Right forelimb (tissue), 1 donor: ENCODE results near the gene LLCFC1.

ENCODE experiments used
- DNase-seq: peaks from one replicate; pipeline ENCODE4 v3.0.0-alpha.2; 2018

The LLCFC1 gene

DNA sequence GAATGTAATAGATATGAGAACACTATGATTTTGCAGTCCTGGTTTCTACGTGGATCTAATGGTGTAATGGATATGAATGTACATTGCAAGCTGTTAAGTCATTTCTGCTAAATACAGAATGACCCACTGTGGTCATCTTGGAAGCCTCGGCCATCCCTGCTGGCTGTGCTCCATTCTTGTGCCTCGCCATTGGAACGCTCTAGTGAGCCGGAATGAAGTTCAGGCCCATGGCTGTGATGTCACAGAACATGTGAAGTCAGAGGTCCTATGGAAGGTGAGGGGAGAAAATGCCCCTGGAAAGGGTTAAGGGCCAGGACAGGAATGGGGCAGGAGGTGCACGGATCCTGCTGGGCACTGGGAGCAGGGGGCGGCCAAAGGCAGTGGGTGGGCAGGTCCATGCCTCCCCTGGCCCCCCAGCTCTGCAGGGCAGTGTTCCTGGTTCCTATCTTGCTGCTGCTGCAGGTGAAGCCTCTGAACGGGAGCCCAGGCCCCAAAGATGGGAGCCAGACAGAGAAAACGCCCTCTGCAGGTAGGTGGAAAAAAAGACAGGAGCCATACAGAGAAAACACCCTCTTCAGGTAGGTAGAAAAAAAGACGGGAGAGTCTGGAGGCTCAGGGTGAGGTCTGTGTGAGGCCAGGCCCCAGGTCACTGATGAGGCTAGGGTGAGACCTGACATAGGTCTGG, at the start of gene LLCFC1:
Gene LLCFC1, plus strand, starts transcription at position 259 of the 685 bp plus-strand sequence. Its CDS starts 138 bp downstream, at position 397.
- no peak for DNase-seq

DNA sequence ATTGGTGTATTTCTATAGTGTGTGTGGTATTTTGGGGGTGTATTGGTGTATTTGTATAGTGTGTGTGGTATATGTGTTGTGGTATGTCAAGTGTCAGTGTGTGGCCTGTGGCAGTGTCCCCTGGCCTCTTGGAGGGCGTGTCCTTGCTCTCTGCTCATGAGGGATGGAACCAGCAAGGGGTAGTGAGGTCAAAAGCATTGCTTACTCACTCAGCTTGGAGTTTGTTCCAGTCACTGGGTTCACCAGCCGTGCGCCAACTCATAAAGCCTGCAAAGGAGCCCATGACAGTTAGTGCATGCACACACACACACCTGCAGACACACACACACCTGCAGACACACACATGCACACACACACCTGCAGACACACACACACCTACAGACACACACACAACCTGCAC, 49.5 kb upstream of the LLCFC1 start:
- DNase-seq, result no peak

DNA sequence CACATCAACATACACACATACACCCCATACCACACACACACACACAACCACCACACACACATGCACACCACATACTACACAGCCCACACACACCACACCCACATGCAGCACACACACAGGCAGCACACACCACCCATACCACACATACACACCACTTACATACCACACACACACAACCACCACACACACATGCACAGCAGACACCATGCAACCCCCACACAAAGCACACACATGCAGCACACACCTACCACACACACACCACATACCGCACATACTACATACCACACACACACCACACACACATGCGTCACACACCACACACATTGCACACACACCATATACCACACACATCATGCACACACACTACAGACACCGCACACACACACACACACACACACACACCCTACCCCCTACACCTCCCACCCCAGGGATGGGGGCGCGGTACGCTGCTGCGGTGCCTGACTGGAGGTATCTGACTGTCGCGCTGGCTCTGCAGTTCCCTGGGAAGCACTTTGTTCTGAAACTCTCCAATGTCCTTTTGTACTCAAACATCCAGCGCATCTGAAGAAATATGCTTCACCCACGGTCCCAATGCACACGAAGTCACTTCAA, 48.3 kb upstream of the LLCFC1 start:
- DNase-seq, result no peak

DNA sequence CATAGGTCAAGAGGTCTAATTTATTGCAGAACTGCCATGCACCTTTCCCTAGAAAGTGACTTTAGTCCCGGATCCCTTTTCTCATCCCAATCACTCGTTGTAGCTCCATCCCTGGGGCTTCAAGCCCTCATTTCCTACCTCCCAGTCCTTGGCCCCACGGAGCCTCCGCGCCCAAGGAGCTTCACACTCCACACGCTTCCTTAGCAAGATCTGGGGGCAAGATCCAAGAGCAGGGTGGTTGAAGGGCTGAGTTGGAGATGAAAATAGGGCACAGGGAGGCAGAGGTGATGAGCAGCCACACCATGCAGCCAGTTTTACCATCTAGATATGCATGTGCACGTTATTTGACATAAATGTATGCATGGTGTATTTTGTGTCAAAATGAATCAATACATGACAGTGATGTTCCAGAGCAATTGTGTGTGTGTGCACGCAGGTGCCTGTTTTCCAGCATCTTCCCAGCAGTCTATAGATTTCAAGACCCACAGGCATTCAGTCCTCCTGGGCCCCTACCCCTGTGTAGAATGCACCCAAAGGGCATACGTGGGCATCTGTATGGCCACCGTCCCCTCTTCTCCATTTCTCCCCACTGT, 47.7 kb upstream of the LLCFC1 start:
- no peak for DNase-seq

DNA sequence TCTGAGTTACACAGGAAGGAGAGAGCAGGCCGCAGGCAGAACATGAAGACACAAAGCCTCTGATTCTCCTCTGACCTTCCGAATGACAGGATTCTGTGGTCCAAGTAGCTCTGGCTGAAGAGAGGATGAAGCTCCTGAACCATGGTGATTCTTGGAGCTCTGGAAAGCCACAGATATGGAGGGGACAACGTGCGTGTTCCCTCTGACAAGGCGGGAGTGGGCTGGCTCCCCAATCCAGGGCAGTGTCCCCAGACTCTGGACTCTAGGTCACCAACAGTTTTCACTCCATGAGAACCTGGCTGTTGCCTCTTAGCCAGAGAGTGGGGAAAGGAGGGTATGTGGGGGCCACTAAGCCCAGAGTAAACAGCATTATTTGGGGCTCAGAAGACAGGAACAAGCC, 46.3 kb upstream of the LLCFC1 start:
- no peak for DNase-seq

DNA sequence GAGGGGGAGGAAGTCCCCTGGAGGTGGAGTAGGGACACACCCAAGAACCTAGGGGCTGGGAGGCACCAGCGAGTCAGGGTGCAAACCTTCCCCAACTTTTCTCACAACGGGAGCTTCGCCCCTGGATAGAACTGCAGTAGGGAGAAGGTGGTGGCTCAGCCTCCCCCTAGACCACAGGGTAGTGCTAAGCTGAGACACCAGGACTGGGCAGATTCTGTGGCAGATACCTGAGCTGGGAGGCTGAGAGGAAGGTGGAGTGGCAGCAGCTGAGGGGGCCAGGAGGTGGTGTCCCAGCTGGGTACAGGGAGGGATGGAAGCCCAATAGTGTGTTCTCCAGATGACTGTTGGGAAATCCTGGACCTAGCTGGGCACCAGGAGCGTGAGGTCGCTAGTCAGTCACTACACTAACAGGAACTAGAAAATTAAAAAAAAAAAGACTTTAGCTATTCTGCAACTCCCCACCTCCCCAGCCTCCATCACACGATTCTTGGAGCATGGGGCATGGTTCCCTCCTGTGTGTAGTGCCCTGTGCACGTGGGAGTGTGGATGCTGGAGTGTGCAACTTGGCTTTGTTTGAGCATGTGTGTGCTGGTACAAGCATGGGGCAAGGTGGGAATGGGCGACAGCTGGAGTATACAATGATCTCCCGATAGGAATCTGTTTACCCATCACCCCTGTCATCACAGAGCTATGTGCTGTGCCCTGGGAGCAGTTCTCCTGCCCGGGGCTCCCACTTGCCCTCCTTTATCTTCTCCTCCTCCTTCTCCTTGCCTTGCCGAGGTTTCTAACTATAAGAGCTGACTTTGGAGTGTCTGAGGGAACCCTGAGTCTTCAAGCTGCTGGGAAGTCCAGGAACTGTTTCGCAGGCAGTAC, 44.9 kb upstream of the LLCFC1 start:
- DNase-seq, result no peak

DNA sequence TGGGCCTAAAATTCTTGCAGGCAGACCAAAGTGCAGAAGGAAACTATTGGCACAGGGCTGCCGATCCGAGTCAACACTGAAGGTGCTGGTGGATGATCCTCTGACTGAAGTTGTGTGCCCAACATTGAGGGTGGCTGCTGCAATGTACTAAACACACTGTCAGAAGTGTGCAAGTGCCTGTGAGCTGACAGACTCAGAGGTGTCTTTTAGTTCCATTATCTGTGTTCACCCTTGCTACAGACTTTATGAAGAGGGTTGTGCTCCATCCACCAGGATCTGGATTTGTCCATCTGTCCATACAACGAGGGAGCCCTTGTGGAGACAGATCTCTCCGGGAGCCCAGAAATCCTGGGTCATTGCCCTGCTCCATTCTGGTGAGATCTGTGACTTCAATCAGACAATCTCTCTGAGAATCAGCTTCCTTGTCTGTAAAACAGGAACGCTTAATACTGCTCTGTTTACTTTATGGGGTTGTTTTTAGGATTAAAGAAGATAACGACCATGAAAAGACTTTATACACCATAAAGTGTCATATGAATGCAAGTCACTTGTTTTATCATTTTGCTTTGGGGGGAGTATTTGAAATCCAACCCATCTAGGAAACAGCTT, 44.2 kb upstream of the LLCFC1 start:
- no peak for DNase-seq

DNA sequence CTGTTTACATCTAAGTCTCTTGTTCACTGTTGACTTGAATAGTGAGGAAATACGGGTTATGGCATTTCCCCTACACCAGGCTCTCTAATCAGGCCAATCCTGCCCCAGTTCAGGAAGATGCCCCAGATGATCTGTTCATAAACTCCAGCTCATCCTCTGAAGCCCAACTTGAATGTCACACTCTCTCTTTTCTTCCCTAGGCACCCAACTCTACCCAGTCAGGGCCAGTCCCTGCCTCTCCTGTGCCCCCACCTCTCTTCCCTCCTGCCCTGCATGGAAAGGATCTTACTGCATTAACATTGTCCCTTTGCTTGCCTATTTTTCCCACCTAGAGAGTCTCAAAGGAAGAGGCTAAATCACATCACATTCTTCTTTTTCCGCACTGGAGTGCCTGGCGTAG, 43.1 kb upstream of the LLCFC1 start:
- no peak for DNase-seq

DNA sequence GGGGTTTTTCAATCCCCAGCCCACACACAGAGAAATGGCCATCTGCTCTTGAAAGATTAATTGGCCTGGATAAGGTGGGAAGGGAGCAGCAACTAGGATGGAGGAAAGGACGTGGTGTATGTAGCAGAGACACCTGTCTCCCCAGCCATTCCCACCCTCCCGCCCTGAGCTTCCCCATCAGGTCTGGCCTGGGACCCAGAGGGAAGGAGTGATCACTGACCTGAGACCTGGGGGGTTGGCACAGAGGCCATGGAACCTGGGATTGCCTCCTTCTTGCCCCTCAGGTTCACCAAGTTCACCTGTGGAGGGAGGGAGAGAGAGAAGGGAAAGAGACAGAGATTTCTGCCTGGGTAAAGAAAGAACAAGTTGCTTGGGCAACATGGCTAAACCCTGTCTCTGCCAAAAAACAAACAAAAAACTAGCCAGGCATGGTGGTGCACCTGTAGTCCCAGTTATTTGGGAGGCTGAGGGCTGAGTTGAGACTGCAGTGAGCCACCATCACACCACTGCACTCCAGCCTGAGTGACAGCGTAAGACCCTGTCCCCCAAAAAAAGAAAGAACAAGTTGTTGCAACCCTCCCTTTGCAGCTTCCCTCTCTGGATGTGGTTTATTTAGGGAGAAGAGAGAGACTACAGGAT, 42.4 kb upstream of the LLCFC1 start:
- DNase-seq, result no peak

DNA sequence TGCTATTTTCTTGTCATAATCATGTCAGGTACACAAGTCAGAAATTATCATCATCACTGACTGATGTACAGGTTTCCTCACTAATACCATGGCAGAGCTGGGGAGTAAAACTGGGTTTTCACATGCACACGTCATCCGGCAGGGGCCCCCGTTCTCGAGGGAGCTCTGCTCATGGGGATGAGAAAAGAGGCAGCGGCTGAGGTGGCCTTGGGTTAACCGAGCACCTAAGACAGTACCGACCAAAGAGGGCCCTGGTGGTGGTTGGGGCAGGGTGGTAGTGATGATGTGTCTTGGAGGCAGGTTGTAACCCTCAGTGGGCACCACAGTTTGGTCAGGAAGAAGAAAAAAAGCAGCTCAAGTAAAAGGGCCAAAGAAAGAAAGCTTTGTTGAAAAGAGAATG, 41.6 kb upstream of the LLCFC1 start:
- no peak for DNase-seq

DNA sequence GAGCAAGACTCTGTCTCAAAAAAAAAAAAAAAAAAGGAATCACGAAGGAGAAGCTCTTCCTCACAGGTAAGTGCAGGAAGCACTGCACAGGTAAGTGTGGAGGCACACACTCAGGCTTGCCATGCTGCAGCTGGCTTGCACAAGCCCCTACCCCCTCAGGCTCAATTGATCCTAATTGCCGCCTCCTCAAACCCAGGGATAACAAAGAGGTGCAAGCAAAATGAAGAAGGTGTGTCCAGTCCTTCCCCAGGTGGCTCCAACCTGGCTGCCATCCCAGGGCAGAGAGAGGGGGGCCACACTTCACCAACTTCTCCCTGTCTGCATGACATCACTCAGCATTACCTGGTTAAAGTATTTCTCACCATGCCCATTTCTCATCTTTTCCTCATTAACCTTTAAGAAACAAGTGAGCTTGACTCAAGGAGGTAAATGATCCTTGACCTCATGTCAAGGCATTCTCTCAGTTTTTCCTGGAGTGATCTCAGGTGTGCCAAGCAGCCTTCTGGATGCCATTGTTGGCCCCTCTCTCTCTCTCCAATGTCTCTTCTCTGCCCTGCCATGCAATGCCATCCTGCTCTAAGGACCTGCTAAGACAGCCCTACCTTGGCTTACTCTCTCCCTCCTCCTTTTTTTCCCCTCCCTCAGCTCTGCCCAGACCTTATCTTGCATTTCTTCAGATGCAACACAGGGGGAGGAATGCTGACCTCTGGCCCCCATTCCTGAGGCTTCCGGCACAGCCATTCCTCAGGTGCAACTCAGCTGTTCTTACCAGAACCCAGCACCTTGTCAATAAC, 40.7 kb upstream of the LLCFC1 start:
- DNase-seq, result no peak

DNA sequence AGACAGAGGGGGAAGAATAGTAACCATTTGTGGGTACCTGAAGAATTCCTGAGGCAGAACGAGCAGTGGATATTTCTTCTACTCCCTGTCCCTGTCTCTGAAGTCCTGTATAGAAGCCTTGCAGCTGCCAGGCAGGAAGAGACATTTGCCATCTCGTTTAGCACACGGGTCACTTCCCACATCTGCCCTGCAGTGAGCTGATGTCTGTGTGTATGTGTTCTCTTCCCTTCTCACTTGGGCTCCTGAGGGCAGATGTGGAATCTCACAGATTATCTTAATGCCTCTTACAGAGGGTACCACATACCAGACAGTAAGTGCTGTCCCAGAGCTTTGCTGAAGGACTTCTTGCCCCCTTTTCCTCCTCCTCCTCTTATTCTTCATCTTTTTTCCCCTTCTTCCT, 39.6 kb upstream of the LLCFC1 start:
- no peak for DNase-seq

DNA sequence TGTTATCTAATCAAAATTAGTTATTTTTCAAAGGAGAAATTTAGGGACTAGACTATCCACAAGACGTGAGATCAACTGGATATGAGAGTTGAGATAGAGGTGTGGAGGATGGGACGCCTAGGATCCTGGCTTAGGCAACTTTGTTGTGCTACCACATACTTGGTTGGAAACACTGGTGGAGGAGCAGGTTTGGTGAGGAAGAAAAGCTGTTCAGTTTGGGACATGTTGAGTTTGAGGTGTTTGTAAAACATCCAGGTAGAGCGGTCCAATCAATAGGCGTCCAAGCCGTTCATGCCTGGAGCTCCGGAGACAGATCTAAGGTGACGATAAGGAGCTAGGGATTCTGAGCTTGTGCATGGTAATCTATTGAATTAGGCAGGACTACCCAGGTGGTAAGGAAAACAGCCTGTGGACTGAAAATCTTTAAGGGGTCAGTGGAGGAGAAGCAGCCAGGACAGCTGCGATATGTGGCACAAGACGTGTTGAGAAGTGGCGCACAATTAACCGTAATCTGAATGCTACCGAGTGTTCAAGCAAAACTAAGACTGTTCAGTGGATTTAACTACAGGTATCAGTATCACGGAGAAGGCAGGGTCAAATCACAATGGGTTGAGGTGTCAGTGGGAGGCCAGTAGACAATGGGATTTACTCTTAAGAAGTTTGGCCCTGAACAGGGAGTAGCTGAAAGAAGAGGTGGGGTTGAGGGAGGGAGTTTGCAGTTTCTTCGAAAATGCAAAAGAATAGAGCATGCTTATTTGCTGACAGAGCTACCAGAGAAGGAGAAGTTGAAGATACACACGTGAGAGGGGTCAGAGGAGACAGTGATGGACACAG, 37.6 kb upstream of the LLCFC1 start:
- DNase-seq, result no peak

DNA sequence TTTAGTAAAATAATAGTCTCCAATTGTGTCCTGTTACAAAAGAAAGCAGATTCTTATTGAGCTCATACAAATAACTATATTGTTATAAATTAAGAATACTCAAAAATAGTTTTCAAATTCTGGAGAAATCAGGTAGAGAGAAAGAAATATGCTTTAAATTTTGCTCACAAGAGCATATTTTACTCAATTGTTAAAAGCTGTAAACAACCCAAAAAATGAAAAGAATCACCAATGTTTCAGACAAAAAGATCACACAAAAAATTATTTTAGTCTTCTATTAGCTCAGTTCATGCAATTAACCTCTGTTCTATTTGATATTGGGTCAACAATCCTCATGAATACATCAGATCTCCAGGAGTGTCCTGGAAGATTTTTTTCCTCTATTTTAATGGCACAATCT, 35.2 kb upstream of the LLCFC1 start:
- DNase-seq, result no peak

DNA sequence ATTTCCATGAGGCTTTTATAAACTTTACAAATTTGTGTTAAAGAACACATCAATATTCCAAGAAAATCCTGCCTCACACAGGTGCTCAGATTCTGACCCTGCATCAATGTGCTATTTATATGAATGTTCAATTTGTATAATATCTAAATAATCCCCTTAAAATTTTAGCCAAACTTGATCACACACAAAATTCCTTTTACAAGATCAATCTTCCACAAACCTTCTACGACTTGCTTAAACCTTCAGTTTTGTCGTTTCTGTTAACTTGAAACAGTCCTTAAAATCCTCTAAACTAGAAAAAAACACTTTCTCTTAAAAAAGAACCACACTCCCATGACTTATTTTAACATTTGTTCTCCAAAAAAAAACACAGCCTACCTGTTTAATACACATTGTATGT, 33.5 kb upstream of the LLCFC1 start:
- no peak for DNase-seq

DNA sequence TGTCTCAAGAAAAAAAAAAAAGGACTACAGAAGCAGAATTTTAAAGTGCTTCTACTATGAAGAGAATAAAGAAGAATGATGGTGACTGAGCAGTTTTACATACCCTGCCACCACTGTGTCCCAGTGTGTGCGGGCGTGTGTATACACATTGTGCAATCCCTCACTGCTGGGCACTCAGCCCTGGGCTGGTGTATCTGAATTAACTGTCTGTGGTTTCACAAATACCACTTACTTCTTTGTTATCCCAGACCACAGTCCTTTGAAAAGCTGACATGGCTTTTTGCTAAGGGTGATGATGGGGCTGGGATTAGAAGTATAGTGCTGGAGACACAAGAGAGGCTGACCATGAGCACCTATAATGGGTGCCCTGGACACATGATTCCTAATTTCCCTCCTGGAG, 32.6 kb upstream of the LLCFC1 start:
- DNase-seq, result no peak

DNA sequence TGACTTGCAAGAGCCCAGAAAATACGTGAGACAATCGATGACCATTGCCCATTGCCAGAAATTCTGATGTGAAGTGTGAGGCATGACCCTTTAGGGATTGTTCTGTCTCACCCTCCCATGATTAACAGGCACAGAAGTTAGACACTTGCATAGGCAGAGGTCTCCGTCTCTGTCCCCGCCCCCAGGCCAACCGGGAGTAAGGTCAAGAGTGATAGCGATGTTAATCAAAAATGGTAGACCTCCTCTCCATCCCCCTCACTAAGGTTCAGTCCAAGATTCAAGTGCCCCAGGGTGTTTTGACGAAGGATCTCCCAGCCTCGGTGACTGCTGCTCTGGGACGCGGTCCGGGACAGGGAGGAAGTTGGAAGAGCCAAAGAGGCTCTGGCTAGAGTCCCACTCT, 31.0 kb upstream of the LLCFC1 start:
- DNase-seq, result no peak

DNA sequence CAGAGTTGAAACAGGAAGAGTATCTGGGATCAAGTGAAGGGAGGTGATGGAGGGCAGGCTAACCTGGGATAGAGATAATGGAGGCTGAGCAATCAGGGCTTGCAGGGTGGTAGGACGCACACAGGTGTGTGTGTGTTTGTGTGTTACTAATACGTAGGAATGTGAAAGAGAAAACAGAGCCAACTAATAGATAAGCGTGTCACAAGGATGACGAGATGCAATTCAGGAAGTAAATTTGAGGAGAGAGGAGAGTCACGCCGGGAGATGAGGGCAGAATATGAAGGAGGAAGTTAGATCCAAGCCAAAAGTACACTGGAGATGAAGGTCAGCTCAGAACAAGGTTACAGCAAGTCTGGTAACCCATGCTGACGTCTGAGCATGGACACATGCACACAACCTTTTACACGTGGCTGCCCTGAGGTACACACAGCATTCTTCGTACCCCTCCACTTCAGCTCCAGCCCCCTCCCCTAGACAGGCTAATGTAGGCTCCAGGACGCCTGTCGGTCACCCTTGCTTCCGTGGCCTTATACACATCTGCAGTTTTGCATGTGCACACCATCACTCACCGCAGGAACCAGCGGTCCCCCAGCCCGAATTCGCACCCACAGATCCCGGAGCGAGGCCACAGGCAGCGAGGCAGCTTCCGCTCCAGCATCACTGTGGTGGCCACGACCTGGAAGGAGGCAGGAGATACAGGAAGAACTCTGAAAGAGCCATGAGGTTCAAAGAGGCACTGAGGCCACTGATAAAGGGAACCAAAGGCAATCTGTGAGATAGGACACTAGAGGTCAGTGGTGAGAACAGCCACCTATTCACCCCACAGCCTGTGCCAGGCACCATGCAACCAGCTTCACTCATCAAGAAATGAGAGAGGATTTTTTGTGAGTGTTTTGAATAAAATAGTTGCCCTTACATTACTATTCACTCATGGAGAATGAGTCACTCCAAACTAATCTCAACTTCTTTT, 30.1 kb upstream of the LLCFC1 start:
- no peak for DNase-seq

DNA sequence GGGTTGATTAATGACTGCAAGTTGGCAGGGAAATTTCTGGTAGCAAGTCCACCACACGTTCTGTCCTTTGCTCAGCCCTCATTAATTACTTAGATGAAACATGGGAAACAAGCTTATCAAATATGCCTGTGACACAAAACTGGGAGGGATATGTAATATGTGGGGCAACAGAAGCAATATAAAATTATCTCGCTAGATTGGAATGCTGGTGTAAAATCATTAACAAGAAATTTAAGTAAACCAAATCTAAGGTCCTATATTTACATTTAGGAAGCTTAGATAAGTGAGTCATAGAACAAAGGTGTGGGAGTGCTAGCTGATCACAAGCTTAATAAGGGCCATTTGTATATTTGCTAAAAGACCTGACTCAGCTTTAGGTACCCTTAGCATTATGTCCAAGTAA, 29.3 kb upstream of the LLCFC1 start:
- DNase-seq, result no peak

DNA sequence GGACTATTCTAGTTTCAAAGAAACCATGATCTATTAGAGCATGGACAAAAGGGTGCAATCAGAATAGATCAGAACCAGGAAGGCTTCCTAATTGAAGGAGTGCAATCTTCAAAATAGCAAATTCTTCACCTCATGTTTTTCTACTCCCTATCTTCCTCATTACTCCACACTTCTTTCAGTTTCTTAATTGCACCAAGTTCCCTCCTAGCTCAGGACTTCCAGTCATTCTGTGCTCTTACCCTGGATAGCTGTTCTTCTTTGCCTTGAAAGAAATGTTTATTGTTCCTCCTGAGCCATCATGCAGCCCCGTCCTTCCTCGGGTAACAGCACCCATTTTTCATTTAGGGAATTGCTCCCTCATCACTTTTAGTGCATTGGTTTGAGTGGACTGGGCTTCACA, 28.8 kb upstream of the LLCFC1 start:
- DNase-seq, result no peak
